H9 (cell line): ENCODE results near the gene PHF21A. TPM values are rescaled to one million over a fixed set of nuclear protein-coding genes. Genes with fewer than 3 reads are reported as not detected.

Experiments used
- DNase-seq: peaks from one replicate; pipeline ENCODE4 v3.0.0-alpha.2; 2017
- H2AFZ ChIP-seq: one replicate; pipeline ENCODE4 v1.6.1; 2013; ENCODE audit warnings: mild to moderate bottlenecking, low read length, control low read depth, moderate library complexity
- H2AK5ac ChIP-seq: 2 replicates; pipeline ENCODE4 v1.6.1; 2013; ENCODE audit warnings: low read length, control low read depth, mixed read lengths; ENCODE audit not compliant: insufficient read length
- H2BK120ac ChIP-seq: one replicate; pipeline ENCODE4 v1.6.1; 2013; ENCODE audit warnings: low read depth, mild to moderate bottlenecking, low read length, control low read depth, inconsistent platforms; ENCODE audit not compliant: poor library complexity, severe bottlenecking
- H2BK12ac ChIP-seq: 2 replicates; pipeline ENCODE4 v1.6.1; 2013; ENCODE audit warnings: low read length, control low read depth, mixed read lengths, low read depth; ENCODE audit not compliant: insufficient read length
- H2BK15ac ChIP-seq: 2 replicates; pipeline ENCODE4 v1.6.1; 2013; ENCODE audit warnings: low read depth, low read length, control low read depth
- H2BK20ac ChIP-seq: one replicate; pipeline ENCODE4 v1.6.1; 2013; ENCODE audit warnings: low read depth, mild to moderate bottlenecking, low read length, control low read depth, inconsistent platforms; ENCODE audit not compliant: poor library complexity, severe bottlenecking
- H2BK5ac ChIP-seq: 2 replicates; pipeline ENCODE4 v1.6.1; 2013; ENCODE audit warnings: low read length, control low read depth, mixed read lengths; ENCODE audit not compliant: insufficient read length
- H3K14ac ChIP-seq: 2 replicates; pipeline ENCODE4 v1.6.1; 2013; ENCODE audit warnings: low read length, control low read depth; ENCODE audit not compliant: insufficient read depth
- H3K18ac ChIP-seq: 2 replicates; pipeline ENCODE4 v1.6.1; 2013; ENCODE audit warnings: low read depth, mild to moderate bottlenecking, mixed read lengths, low read length, control low read depth; ENCODE audit not compliant: insufficient read length
- H3K23ac ChIP-seq: 2 replicates; pipeline ENCODE4 v1.6.1; 2013; ENCODE audit warnings: low read length, control low read depth, mixed read lengths, low read depth; ENCODE audit not compliant: insufficient read length
- H3K23me2 ChIP-seq: 2 replicates; pipeline ENCODE4 v1.6.1; 2013; ENCODE audit warnings: low read depth, mild to moderate bottlenecking, mixed read lengths, low read length, control low read depth; ENCODE audit not compliant: insufficient read length, poor library complexity, severe bottlenecking
- H3K27ac ChIP-seq: 2 replicates; pipeline ENCODE4 v1.5.1; 2013; ENCODE audit warnings: low read length, control low read depth, mixed read lengths, low read depth; ENCODE audit not compliant: insufficient read length
- H3K27me3 ChIP-seq: 2 replicates; pipeline ENCODE4 v1.6.1; 2013; ENCODE audit warnings: low read length, control low read depth, inconsistent platforms; ENCODE audit not compliant: insufficient read depth
- H3K4ac ChIP-seq: 2 replicates; pipeline ENCODE4 v1.6.1; 2013; ENCODE audit warnings: low read depth, mild to moderate bottlenecking, control low read depth, inconsistent platforms, low read length, moderate library complexity
- H3K4me1 ChIP-seq: 2 replicates; pipeline ENCODE4 v1.6.1; 2013; ENCODE audit warnings: low read length, control low read depth, inconsistent platforms; ENCODE audit not compliant: insufficient read depth
- H3K4me2 ChIP-seq: 2 replicates; pipeline ENCODE4 v1.6.1; 2013; ENCODE audit warnings: low read length, control low read depth, mixed read lengths; ENCODE audit not compliant: insufficient read length, insufficient read depth
- H3K56ac ChIP-seq: 2 replicates; pipeline ENCODE4 v1.6.1; 2013; ENCODE audit warnings: low read depth, mild to moderate bottlenecking, mixed read lengths, low read length, control low read depth; ENCODE audit not compliant: insufficient read length
- H3K79me1 ChIP-seq: 2 replicates; pipeline ENCODE4 v1.6.1; 2013; ENCODE audit warnings: low read depth, mild to moderate bottlenecking, moderate library complexity, low read length, control low read depth, inconsistent platforms; ENCODE audit not compliant: insufficient read depth, poor library complexity, severe bottlenecking
- H3K79me2 ChIP-seq: 2 replicates; pipeline ENCODE4 v1.6.1; 2013; ENCODE audit warnings: low read length, control low read depth, inconsistent platforms; ENCODE audit not compliant: insufficient read depth
- H3K9ac ChIP-seq: 2 replicates; pipeline ENCODE4 v1.6.1; 2013; ENCODE audit warnings: low read length, control low read depth, mixed read lengths; ENCODE audit not compliant: insufficient read length; ENCODE audit errors: extremely low read depth
- H3K9me3 ChIP-seq: one replicate; pipeline ENCODE4 v1.6.1; 2013; ENCODE audit warnings: low read depth, low read length, inconsistent platforms; ENCODE audit not compliant: control insufficient read depth
- H3T11ph ChIP-seq: one replicate; pipeline ENCODE4 v1.6.1; 2013; ENCODE audit warnings: mild to moderate bottlenecking, low read length, control low read depth, inconsistent platforms
- H4K20me1 ChIP-seq: one replicate; pipeline ENCODE4 v1.6.1; 2013; ENCODE audit not compliant: control insufficient read depth, insufficient read length, insufficient read depth
- H4K5ac ChIP-seq: 2 replicates; pipeline ENCODE4 v1.6.1; 2013; ENCODE audit warnings: low read depth, mild to moderate bottlenecking, mixed read lengths, low read length, control low read depth; ENCODE audit not compliant: insufficient read length
- H4K8ac ChIP-seq: replicated peaks from 2 replicates; pipeline ENCODE4 v1.6.1; 2013; ENCODE audit warnings: low read length, control low read depth, mixed read lengths, low read depth; ENCODE audit not compliant: insufficient read length
- H4K91ac ChIP-seq: 2 replicates; pipeline ENCODE4 v1.6.1; 2013; ENCODE audit warnings: low read depth, mild to moderate bottlenecking, moderate library complexity, mixed read lengths, low read length, control low read depth; ENCODE audit not compliant: insufficient read length
- H3K27ac Mint-ChIP-seq, 3 experiments: 2 replicates in 2 of 3; 3 replicates in 1 of 3; pipeline ENCODE4 v1.8.0; 2020 to 2021; ENCODE audit warnings: mixed read lengths in 3 of 3, mild to moderate bottlenecking in 1 of 3, moderate library complexity in 1 of 3
- H3K27me3 Mint-ChIP-seq: 2 replicates; pipeline ENCODE4 v1.8.0; 2021; ENCODE audit warnings: low read depth, mild to moderate bottlenecking, moderate library complexity, mixed read lengths
- H3K36me3 Mint-ChIP-seq, 3 experiments: 2 replicates in 2 of 3; 3 replicates in 1 of 3; pipeline ENCODE4 v1.8.0; 2020 to 2021; ENCODE audit warnings: low read depth in 3 of 3, mixed read lengths in 3 of 3; ENCODE audit not compliant: insufficient read depth in 1 of 3
- H3K4me1 Mint-ChIP-seq, 2 experiments: 2 replicates each; pipeline ENCODE4 v1.8.0; 2020; ENCODE audit warnings: mixed read lengths in 2 of 2
- H3K4me3 Mint-ChIP-seq, 2 experiments: 2 replicates in 1 of 2; 3 replicates in 1 of 2; pipeline ENCODE4 v1.8.0; 2020 to 2021; ENCODE audit warnings: mild to moderate bottlenecking in 2 of 2, mixed read lengths in 2 of 2, moderate library complexity in 1 of 2
- H3K9me3 Mint-ChIP-seq, 2 experiments: 2 replicates in 1 of 2; 3 replicates in 1 of 2; pipeline ENCODE4 v1.8.0; 2020; ENCODE audit warnings: mild to moderate bottlenecking in 2 of 2, mixed read lengths in 2 of 2, moderate library complexity in 1 of 2
- WGBS: extraction: QIAGEN DNeasy Blood & Tissue Kit; methylation state at CpG from one replicate; pipeline ENCODE4 v1.1.7; 2013; ENCODE audit warnings: missing lambda C conversion rate, low lambda C conversion rate, mixed read lengths; ENCODE audit not compliant: insufficient read length; ENCODE audit errors: extremely low coverage; 5-methylcytosine and 5-hydroxymethylcytosine counted together
- total RNA-seq: library from RNA; stranded (reverse); gene quantifications from 2 replicates; pipeline ENCODE4 v1.2.1, GENCODE V29; 2021
- TF ChIP-seq, protein P1 (sequence below): fragments of 200-600 bp; sonication (generic); conservative IDR thresholded peaks from 3 replicates; pipeline ENCODE4 v1.8.0; 2021; ENCODE audit warnings: antibody characterized with exemption, mild to moderate bottlenecking

PHF21A gene
- total RNA-seq, 1 experiment from 2014 or later: 33.8 TPM

DNA sequence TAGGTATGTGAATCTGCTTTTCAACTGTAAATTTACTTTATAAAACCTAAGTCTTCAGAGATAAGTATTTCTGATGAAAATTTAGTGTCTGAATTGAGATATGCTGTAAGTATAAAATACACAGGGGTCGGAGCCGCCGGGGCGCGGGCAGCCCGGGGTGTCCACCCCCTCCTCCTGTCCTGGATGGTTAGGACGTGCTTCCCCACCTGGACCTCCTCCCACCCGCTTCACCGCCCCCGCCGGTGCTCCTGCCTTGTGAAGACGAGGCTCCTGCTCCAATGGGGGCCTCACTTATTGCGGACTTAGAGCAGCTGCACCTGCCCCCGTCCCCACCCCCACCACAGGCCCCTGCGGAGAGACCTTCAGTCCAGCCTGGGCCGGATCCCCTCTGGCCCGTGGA lies 21.3 kb upstream of the PHF21A start:
- Histone ChIP-seq H2BK120ac (no peak overlapping the region), H2BK15ac (no peak overlapping the region), H3K4ac (no peak overlapping the region), H3K27ac (no peak overlapping the region), H4K8ac (no peak overlapping the region), H2BK20ac (no peak overlapping the region), H3K4me1 (no peaks in the 10 kb centered on the region), H3K79me2 (no peaks in the 10 kb centered on the region), H3K18ac (no peak overlapping the region), H3K4me2 (no peak overlapping the region), H3K9me3 (no peaks in the 10 kb centered on the region), H2BK12ac (no peak overlapping the region), H3K79me1 (no peaks in the 10 kb centered on the region), H4K91ac (no peak overlapping the region), H3K9ac (no peak overlapping the region), H2AFZ (no peak overlapping the region), H2AK5ac (no peak overlapping the region), H4K5ac (no peak overlapping the region), H3K23me2 (no peaks in the 10 kb centered on the region), H2BK5ac (no peak overlapping the region), H3K27me3 (no peaks in the 10 kb centered on the region), H3K14ac (no peak overlapping the region), H3K56ac (no peak overlapping the region), H3K23ac (no peak overlapping the region), H3T11ph (no peak overlapping the region), H4K20me1 (no peaks in the 10 kb centered on the region)
- no peak overlapping the region for H3K27ac Mint-ChIP-seq
- DNase-seq: no peak
- no peaks in the 10 kb centered on the region; a peak in 1 of 7 replicates for H3K36me3 Mint-ChIP-seq
- H3K4me1 Mint-ChIP-seq: peaks cover 0 to 13% of the 10 kb centered on the region in 2 experiments; a peak in 2 of 4 replicates
- no CpG with 5 or more reads among the region's 17 CpGs for WGBS
- H3K4me3 Mint-ChIP-seq: no peak overlapping the region
- no peaks in the 10 kb centered on the region for H3K9me3 Mint-ChIP-seq
- peaks cover 3% of the 10 kb centered on the region for H3K27me3 Mint-ChIP-seq
- TF ChIP-seq, protein P1, sequence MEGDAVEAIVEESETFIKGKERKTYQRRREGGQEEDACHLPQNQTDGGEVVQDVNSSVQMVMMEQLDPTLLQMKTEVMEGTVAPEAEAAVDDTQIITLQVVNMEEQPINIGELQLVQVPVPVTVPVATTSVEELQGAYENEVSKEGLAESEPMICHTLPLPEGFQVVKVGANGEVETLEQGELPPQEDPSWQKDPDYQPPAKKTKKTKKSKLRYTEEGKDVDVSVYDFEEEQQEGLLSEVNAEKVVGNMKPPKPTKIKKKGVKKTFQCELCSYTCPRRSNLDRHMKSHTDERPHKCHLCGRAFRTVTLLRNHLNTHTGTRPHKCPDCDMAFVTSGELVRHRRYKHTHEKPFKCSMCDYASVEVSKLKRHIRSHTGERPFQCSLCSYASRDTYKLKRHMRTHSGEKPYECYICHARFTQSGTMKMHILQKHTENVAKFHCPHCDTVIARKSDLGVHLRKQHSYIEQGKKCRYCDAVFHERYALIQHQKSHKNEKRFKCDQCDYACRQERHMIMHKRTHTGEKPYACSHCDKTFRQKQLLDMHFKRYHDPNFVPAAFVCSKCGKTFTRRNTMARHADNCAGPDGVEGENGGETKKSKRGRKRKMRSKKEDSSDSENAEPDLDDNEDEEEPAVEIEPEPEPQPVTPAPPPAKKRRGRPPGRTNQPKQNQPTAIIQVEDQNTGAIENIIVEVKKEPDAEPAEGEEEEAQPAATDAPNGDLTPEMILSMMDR: no peak
